GM18498 (cell line): ENCODE results near the gene HAS3.
"Not testable (repeated sequence)": the region's sequence is repeated elsewhere in the genome, so short reads cannot be mapped to it uniquely, and the experiment has no call there.

ENCODE experiments used
- ATAC-seq: cut with Tn5 transposase; IDR thresholded peaks from one replicate; pipeline ENCODE4 v1.9.1; 2021; ENCODE audit warnings: mild to moderate bottlenecking, moderate library complexity; ENCODE audit not compliant: unreplicated experiment

The HAS3 gene

DNA sequence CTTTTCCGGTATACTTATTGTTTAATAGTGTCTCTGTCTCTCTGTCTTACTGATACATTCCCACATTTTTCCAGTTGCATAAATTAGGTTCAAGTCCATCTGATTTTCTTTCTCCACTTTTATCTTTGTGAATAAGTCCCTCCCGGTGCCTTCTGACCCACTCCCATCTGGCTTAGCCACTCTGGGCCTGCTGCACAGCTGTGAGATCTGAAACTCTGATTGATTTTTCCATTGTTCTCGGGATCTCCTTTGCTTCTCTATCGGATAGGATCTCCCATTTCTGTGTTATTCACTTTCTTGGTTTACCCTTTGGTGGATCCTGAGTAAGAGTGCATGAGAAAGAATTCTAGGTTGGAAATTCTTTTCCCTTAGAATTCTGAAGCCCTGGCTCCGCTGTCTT, 35.6 kb downstream of the HAS3 start:
- no peak for ATAC-seq

GRCh38 chr16:69141936-69142335, 36.5 kb downstream of the HAS3 start:
- ATAC-seq, result no peak

- no peak for ATAC-seq
Measured at GRCh38 chr16:69143116-69143515, 37.7 kb downstream of the HAS3 start.

GRCh38 chr16:69145658-69146057, 40.2 kb downstream of the HAS3 start:
- ATAC-seq, result no peak

- not testable (repeated sequence) for ATAC-seq
Measured at GRCh38 chr16:69149621-69150020, 44.2 kb downstream of the HAS3 start.

DNA sequence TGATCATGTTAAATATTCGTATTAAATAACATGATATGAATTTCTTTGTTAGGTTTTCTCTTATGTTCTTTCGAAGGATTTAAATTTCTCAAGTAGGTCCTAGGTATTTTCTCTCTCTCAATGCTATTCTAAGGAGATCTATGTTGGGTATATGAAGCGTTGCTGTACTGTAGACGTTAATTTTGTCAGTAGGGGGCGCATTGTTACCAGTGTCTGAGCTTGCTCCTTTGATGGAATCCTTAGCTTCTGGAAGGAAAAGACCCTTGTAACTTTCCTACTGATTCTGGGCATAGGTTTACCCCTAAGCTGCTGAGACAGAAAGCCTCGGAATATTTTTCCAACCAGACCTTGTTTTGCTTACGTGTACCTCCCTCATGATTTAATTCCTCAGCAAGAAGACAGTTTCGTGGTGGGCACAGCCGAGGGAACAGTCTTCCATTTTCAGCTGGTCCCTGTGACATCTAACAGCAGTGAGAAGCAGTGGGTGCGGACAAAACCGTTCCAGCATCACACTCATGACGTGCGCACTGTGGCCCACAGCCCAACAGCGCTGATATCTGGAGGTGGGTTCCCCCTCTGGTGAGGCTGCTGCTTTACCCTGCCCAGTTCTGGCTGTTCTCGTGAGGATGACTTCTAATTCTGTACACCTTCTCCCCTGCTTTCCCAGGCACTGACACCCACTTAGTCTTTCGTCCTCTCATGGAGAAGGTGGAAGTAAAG, 44.9 kb downstream of the HAS3 start:
- ATAC-seq, result no peak

DNA sequence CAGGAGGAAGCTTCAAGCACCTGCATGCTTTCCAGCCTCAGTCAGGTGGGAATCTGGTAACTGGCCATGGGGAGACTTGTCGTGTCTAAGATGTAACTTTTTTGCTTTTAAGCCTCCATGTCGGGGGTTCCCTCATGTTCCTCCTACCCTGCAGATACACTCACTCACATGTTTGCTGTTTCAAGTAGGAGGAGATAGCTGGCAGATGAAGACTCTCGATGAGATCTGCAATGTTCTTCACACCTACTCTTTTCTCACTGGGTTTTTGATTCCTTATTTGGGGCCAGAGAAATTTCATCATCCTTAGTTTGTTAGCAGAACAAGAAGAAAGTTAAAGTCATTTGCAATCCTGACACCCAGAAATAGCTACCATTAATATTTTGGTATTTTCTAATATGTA, 51.7 kb downstream of the HAS3 start:
- ATAC-seq, result no peak

GRCh38 chr16:69160192-69160591, 54.7 kb downstream of the HAS3 start:
- ATAC-seq, result no peak

GRCh38 chr16:69165584-69165983, 60.1 kb downstream of the HAS3 start:
- ATAC-seq, result no peak

- no peak for ATAC-seq
Measured at GRCh38 chr16:69166221-69166833, 60.9 kb downstream of the HAS3 start.

- no peak for ATAC-seq
Measured at GRCh38 chr16:69166946-69167930, 61.8 kb downstream of the HAS3 start.
